Muscle of leg (tissue), 16 donors: ENCODE data around the gene CHRM5. TPM values are rescaled to one million over a fixed set of nuclear protein-coding genes. Genes with fewer than 3 reads are reported as not detected.

Source experiments
- DNase-seq: peaks from one replicate; pipeline ENCODE4 v3.0.0; 2013
- H3K27ac ChIP-seq: one replicate; pipeline ENCODE4 v1.5.1; 2013; ENCODE audit warnings: mild to moderate bottlenecking, low read length, control low read depth
- H3K27me3 ChIP-seq: one replicate; pipeline ENCODE4 v1.6.1; 2013; ENCODE audit warnings: low read length; ENCODE audit not compliant: control insufficient read depth, insufficient read depth
- H3K36me3 ChIP-seq: one replicate; pipeline ENCODE4 v1.6.1; 2013; ENCODE audit warnings: low read length; ENCODE audit not compliant: control insufficient read depth, insufficient read depth
- H3K4me1 ChIP-seq: one replicate; pipeline ENCODE4 v1.6.1; 2013; ENCODE audit warnings: low read length; ENCODE audit not compliant: control insufficient read depth, insufficient read depth
- H3K4me3 ChIP-seq: one replicate; pipeline ENCODE4 v1.5.1; 2013; ENCODE audit warnings: low read length, control low read depth
- H3K9me3 ChIP-seq: replicated peaks from 2 replicates; pipeline ENCODE4 v1.6.1; 2013; ENCODE audit warnings: low read depth, low read length; ENCODE audit not compliant: control insufficient read depth
- WGBS: methylation state at CpG from one replicate; pipeline ENCODE4 v1.1.5; 2013; ENCODE audit warnings: missing lambda C conversion rate; ENCODE audit not compliant: insufficient coverage; 5-methylcytosine and 5-hydroxymethylcytosine counted together
- long read RNA-seq, 11 donors: transcript quantifications; one replicate each; lab custom pipeline, GENCODE V29; 2026
- polyA plus RNA-seq, 8 donors: library from polyadenylated mRNA; unstranded; fragments of 120-200 nt; gene quantifications; one replicate each; pipeline versions ENCODE4 v1.2.1 to v1.2.3, GENCODE V29; 2013; ENCODE audit warnings: inconsistent platforms in 1 of 8, low replicate concordance in 1 of 8; ENCODE audit not compliant: insufficient read length in 8 of 8, insufficient read depth in 1 of 8
- total RNA-seq: library from RNA; stranded (reverse); fragments of 120-200 nt; gene quantifications from one replicate; pipeline ENCODE4 v1.2.4, GENCODE V29; 2013

CHRM5 gene
- total RNA-seq (not detected), polyA plus RNA-seq (under 1 TPM in 7 of 8 donors, not detected in 1; 0.02 to 0.12 (median 0.05) TPM)
- long read RNA-seq, donor 1 = 0 reads
- long read RNA-seq, donor 2 = 0 reads
- long read RNA-seq, donor 3, partial matches to known transcripts = 28 of 28 reads
- long read RNA-seq, donor 3, other reads (novel, unspliced or antisense) = 0 of 28 reads
- long read RNA-seq, donor 4 = 0 reads
- long read RNA-seq, donor 5, partial matches to known transcripts = 17 of 39 reads
- long read RNA-seq, donor 5, other reads (novel, unspliced or antisense) = 22 of 39 reads
- long read RNA-seq, donor 6 = 0 reads
- long read RNA-seq, donor 7 = 0 reads
- long read RNA-seq, donor 8 = 0 reads
- long read RNA-seq, donor 9 = 0 reads
- long read RNA-seq, donor 10, partial matches to known transcripts = 35 of 35 reads
- long read RNA-seq, donor 10, other reads (novel, unspliced or antisense) = 0 of 35 reads
- long read RNA-seq, donor 11 = 0 reads

- no peak within 1 kb of the TSS for H3K4me3 ChIP-seq
- no peaks in the 10 kb centered on the region for H3K9me3 ChIP-seq
- 100% methylated on average over 1 of the region's 6 CpGs for WGBS
- H3K4me1 ChIP-seq = no peaks in the 10 kb centered on the region
- H3K27ac ChIP-seq = no peak within 1 kb of the TSS
- no peaks in the 10 kb centered on the region for H3K27me3 ChIP-seq
- H3K36me3 ChIP-seq = no peaks in the 10 kb centered on the region
- DNase-seq = no peak
These were observed at the start of gene CHRM5 for GRCh38 chr15:33968224-33968623. CHRM5 (plus strand) TSS chr15:33968497; CDS start chr15:34062718, 94,221 bp downstream.

DNA sequence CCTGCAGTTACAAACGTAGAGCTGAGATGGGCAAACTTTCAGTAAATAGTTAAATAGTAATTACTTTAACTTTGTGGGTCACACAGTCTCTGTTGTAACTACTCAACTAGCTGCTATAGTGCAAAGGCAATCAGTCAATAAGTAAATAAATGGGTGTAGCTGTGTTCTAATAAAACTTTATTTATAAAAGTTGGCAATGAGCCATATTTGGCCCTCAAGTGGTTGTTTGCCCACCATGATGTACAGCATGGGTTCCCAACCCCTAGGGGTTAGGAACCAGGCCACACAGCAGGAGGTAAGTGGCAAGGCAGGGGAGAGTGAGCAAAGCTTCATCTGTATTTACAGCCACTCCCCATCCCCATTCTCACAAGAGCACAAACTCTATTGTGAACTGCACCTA lies 44.9 kb upstream of the CHRM5 start:
- Histone ChIP-seq H3K27me3 (no peaks in the 10 kb centered on the region), H3K9me3 (peaks cover 2% of the 10 kb centered on the region), H3K36me3 (no peaks in the 10 kb centered on the region), H3K27ac (no peak overlapping the region), H3K4me1 (no peaks in the 10 kb centered on the region), H3K4me3 (no peak overlapping the region)
- WGBS = no CpG with 5 or more reads among the region's 1 CpG
- no peak for DNase-seq

GRCh38 chr15:33926260-33926659 lies 42.0 kb upstream of the CHRM5 start:
- no peak overlapping the region for H3K27ac ChIP-seq
- no peaks in the 10 kb centered on the region for H3K4me1 ChIP-seq
- 40% methylated on average over 1 of the region's 4 CpGs for WGBS
- no peaks in the 10 kb centered on the region for H3K36me3 ChIP-seq
- no peak for DNase-seq
- H3K9me3 ChIP-seq = peaks cover 2% of the 10 kb centered on the region
- no peak overlapping the region for H3K4me3 ChIP-seq
- H3K27me3 ChIP-seq = no peaks in the 10 kb centered on the region

DNA sequence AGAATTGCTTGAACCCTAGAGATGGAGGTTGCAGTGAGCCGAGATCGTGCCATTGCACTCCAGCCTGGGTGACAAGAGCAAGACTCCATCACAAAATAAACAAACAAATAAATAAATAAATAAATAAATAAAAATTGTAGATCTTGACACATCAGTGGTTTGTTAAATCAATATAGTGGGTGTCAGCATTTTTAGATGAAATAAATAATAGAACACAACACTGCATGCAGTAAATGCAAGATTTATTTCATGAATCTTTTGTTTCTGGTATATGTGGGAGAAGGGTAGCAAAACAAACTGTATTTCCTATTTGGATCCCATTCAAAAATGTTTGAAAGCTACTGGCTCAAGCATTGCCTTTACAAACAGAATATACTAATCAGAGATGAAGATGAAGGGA lies 35.6 kb upstream of the CHRM5 start:
- Histone ChIP-seq H3K4me1 (no peaks in the 10 kb centered on the region), H3K4me3 (no peak overlapping the region), H3K27ac (no peak overlapping the region), H3K9me3 (no peaks in the 10 kb centered on the region), H3K27me3 (no peaks in the 10 kb centered on the region), H3K36me3 (no peaks in the 10 kb centered on the region)
- no CpG with 5 or more reads among the region's 2 CpGs for WGBS
- DNase-seq = no peak

GRCh38 chr15:33934396-33934795 lies 33.9 kb upstream of the CHRM5 start:
- no peaks in the 10 kb centered on the region for H3K36me3 ChIP-seq
- no peaks in the 10 kb centered on the region for H3K4me1 ChIP-seq
- no CpG with 5 or more reads among the region's 3 CpGs for WGBS
- H3K27ac ChIP-seq = no peak overlapping the region
- H3K27me3 ChIP-seq = no peaks in the 10 kb centered on the region
- H3K9me3 ChIP-seq = no peaks in the 10 kb centered on the region
- DNase-seq = no peak
- H3K4me3 ChIP-seq = no peak overlapping the region

GRCh38 chr15:33934921-33935320 lies 33.4 kb upstream of the CHRM5 start:
- no peaks in the 10 kb centered on the region for H3K9me3 ChIP-seq
- no peak overlapping the region for H3K4me3 ChIP-seq
- H3K4me1 ChIP-seq = no peaks in the 10 kb centered on the region
- peak; percentile 8 for DNase-seq
- no CpG with 5 or more reads among the region's 5 CpGs for WGBS
- H3K27me3 ChIP-seq = no peaks in the 10 kb centered on the region
- no peak overlapping the region for H3K27ac ChIP-seq
- H3K36me3 ChIP-seq = no peaks in the 10 kb centered on the region

- Histone ChIP-seq H3K4me1 (no peaks in the 10 kb centered on the region), H3K4me3 (no peak overlapping the region), H3K9me3 (no peaks in the 10 kb centered on the region), H3K36me3 (no peaks in the 10 kb centered on the region), H3K27ac (no peak overlapping the region), H3K27me3 (no peaks in the 10 kb centered on the region)
- WGBS = no CpG with 5 or more reads among the region's 4 CpGs
- DNase-seq = no peak
These were observed 26.8 kb upstream of the CHRM5 start for GRCh38 chr15:33941279-33942063.

GRCh38 chr15:33946152-33946551 lies 22.1 kb upstream of the CHRM5 start:
- Histone ChIP-seq H3K4me1 (no peaks in the 10 kb centered on the region), H3K36me3 (no peaks in the 10 kb centered on the region), H3K9me3 (no peaks in the 10 kb centered on the region), H3K27ac (no peak overlapping the region), H3K4me3 (no peak overlapping the region), H3K27me3 (no peaks in the 10 kb centered on the region)
- WGBS = 57% methylated on average over 1 of the region's 1 CpG
- no peak for DNase-seq

DNA sequence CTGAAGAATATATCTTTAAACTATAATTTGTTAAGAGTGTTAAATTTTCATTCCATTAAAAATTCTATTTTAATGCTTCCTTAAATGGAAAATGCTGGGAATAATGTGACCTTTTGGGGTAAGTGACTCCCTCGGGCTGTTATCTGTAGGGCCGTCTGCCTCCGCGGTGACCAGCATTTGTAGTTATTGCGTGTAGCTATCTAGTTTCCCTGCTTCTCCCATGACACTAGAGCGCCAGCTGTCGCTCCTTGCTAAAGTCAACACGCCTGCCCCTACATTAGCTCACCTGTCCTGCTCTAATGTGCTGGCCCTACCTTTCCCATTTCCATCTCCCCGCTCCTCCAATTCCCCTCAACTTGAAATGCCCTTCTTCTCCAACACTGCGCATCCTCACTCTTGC lies 12.4 kb upstream of the CHRM5 start:
- Histone ChIP-seq H3K36me3 (no peaks in the 10 kb centered on the region), H3K9me3 (no peaks in the 10 kb centered on the region), H3K4me3 (no peak overlapping the region), H3K4me1 (no peaks in the 10 kb centered on the region), H3K27ac (no peak overlapping the region), H3K27me3 (no peaks in the 10 kb centered on the region)
- no peak for DNase-seq
- WGBS = 100% methylated on average over 4 of the region's 10 CpGs

- no peaks in the 10 kb centered on the region for H3K9me3 ChIP-seq
- no CpG with 5 or more reads among the region's 1 CpG for WGBS
- DNase-seq = no peak
- H3K4me1 ChIP-seq = no peaks in the 10 kb centered on the region
- H3K27ac ChIP-seq = no peak overlapping the region
- H3K36me3 ChIP-seq = no peaks in the 10 kb centered on the region
- no peak overlapping the region for H3K4me3 ChIP-seq
- no peaks in the 10 kb centered on the region for H3K27me3 ChIP-seq
These were observed 11.9 kb upstream of the CHRM5 start for GRCh38 chr15:33956397-33956796.
